ENCODE results near the gene RNF207. TPM values are rescaled to one million over a fixed set of nuclear protein-coding genes. Genes with fewer than 3 reads are reported as not detected.

The RNF207 gene
- total RNA-seq, 4 donors from 2014 or later: 10.8 to 43.2 (median 20.2) TPM

GRCh38 chr1:6165027-6165426, 40.9 kb upstream of the RNF207 start:
- intact Hi-C loops (cut with DNase I): no loop called here
- no peak overlapping the region for H3K27ac ChIP-seq (replicated peaks in 1 of 4)
- 82% methylated on average over 6 of the region's 7 CpGs for WGBS
- no peaks in the 10 kb centered on the region for H3K9me3 ChIP-seq
- H3K4me3 ChIP-seq: no peak overlapping the region
- peaks cover 0 to 72% (median under 1%) of the 10 kb centered on the region in 4 donors for H3K27me3 ChIP-seq
- no peaks in the 10 kb centered on the region for H3K4me1 ChIP-seq
- no peak for TF ChIP-seq POLR2A (IDR thresholded peaks at IDR 0.05; ENCODE audit: low read depth)
- TF ChIP-seq POLR2AphosphoS5 (IDR thresholded peaks at IDR 0.05): no peak
- no peak for TF ChIP-seq EP300 (IDR thresholded peaks at IDR 0.05)
- no peak for TF ChIP-seq CTCF (IDR thresholded peaks at IDR 0.05)
- no peak for DNase-seq (ENCODE audit: extremely low spot score)
- H3K36me3 ChIP-seq: no peaks in the 10 kb centered on the region

GRCh38 chr1:6165441-6165985, 40.4 kb upstream of the RNF207 start:
- Histone ChIP-seq H3K4me3 (no peak overlapping the region), H3K27me3 (peaks cover 0 to 74% (median 3%) of the 10 kb centered on the region in 4 donors), H3K4me1 (peaks cover 0 to 4% (median under 1%) of the 10 kb centered on the region in 4 donors), H3K9me3 (no peaks in the 10 kb centered on the region), H3K27ac (replicated peaks in 1 of 4) (no peak overlapping the region), H3K36me3 (no peaks in the 10 kb centered on the region)
- intact Hi-C loops (cut with DNase I): no loop called here
- TF ChIP-seq EP300 (IDR thresholded peaks at IDR 0.05): no peak
- no peak for TF ChIP-seq POLR2A (IDR thresholded peaks at IDR 0.05; ENCODE audit: low read depth)
- no peak for TF ChIP-seq POLR2AphosphoS5 (IDR thresholded peaks at IDR 0.05)
- no peak for TF ChIP-seq CTCF (IDR thresholded peaks at IDR 0.05)
- DNase-seq (ENCODE audit: extremely low spot score): no peak
- WGBS: 88% methylated on average over 6 of the region's 12 CpGs

GRCh38 chr1:6166221-6166620, 39.7 kb upstream of the RNF207 start:
- no peak for TF ChIP-seq POLR2AphosphoS5 (IDR thresholded peaks at IDR 0.05)
- no peak for TF ChIP-seq POLR2A (IDR thresholded peaks at IDR 0.05; ENCODE audit: low read depth)
- TF ChIP-seq CTCF (IDR thresholded peaks at IDR 0.05): no peak
- no peak for TF ChIP-seq EP300 (IDR thresholded peaks at IDR 0.05)
- H3K36me3 ChIP-seq: no peaks in the 10 kb centered on the region
- intact Hi-C loops (cut with DNase I): no loop called here
- WGBS: 75% methylated on average over 8 of the region's 10 CpGs
- H3K4me3 ChIP-seq: no peak overlapping the region
- H3K27ac ChIP-seq (replicated peaks in 1 of 4): no peak overlapping the region
- H3K27me3 ChIP-seq: peaks cover 0 to 74% (median 3%) of the 10 kb centered on the region in 4 donors
- no peaks in the 10 kb centered on the region for H3K9me3 ChIP-seq
- H3K4me1 ChIP-seq: peaks cover 0 to 10% (median 7%) of the 10 kb centered on the region in 4 donors
- DNase-seq (ENCODE audit: extremely low spot score): no peak

- 73% methylated on average over 9 of the region's 19 CpGs for WGBS
- Histone ChIP-seq H3K4me1 (peaks cover 0 to 15% (median 10%) of the 10 kb centered on the region in 4 donors), H3K27me3 (peaks cover 0 to 74% (median 3%) of the 10 kb centered on the region in 4 donors), H3K36me3 (no peaks in the 10 kb centered on the region), H3K27ac (replicated peaks in 1 of 4) (no peak overlapping the region), H3K4me3 (no peak overlapping the region), H3K9me3 (no peaks in the 10 kb centered on the region)
- no peak for DNase-seq (ENCODE audit: extremely low spot score)
- intact Hi-C loops (cut with DNase I): no loop called here
- TF ChIP-seq POLR2A (IDR thresholded peaks at IDR 0.05; ENCODE audit: low read depth) (no peak), CTCF (IDR thresholded peaks at IDR 0.05) (no peak), EP300 (IDR thresholded peaks at IDR 0.05) (no peak), POLR2AphosphoS5 (IDR thresholded peaks at IDR 0.05) (no peak)
Observed at GRCh38 chr1:6166655-6167390, 39.1 kb upstream of the RNF207 start.

Measured in esophagus muscularis mucosa (tissue), 4 donors.